Neutrophil (primary cell): ENCODE measurements around the gene DNMBP.

Experiments used
- H3K27ac ChIP-seq: fragments of 200-600 bp; sonication (generic); 2 replicates; pipeline ENCODE4 v1.5.1; 2016; ENCODE audit warnings: mild to moderate bottlenecking, moderate library complexity
- H3K27me3 ChIP-seq: fragments of 200-600 bp; sonication (generic); 2 replicates; pipeline ENCODE4 v1.6.0; 2016; ENCODE audit warnings: mild to moderate bottlenecking
- H3K36me3 ChIP-seq: fragments of 200-600 bp; sonication (generic); 2 replicates; pipeline ENCODE4 v1.5.1; 2017
- H3K4me1 ChIP-seq, 2 experiments: fragments of 200-600 bp in 1 of 2; sonication (generic) in 1 of 2; 1 replicate in 1 of 2; 2 replicates in 1 of 2; pipeline versions ENCODE4 v1.5.1 to v1.6.1; 2013 to 2016; ENCODE audit warnings: low read depth in 1 of 2, low read length in 1 of 2, mild to moderate bottlenecking in 1 of 2, moderate library complexity in 1 of 2; ENCODE audit not compliant: control insufficient read depth in 1 of 2, insufficient read depth in 1 of 2
- H3K4me3 ChIP-seq, 2 experiments: fragments of 200-600 bp in 1 of 2; sonication (generic) in 1 of 2; 1 replicate in 1 of 2; 2 replicates in 1 of 2; pipeline ENCODE4 v1.5.1; 2013 to 2016; ENCODE audit warnings: low read depth in 1 of 2, low read length in 1 of 2, mild to moderate bottlenecking in 1 of 2, moderate library complexity in 1 of 2
- H3K9me3 ChIP-seq: fragments of 200-600 bp; sonication (generic); 2 replicates; pipeline ENCODE4 v1.5.1; 2016
- TF ChIP-seq, protein P1 (sequence below): fragments of 200-600 bp; sonication (generic); IDR thresholded peaks from 2 replicates; pipeline ENCODE4 v1.5.1; 2016; ENCODE audit warnings: antibody characterized with exemption

Gene DNMBP

DNA sequence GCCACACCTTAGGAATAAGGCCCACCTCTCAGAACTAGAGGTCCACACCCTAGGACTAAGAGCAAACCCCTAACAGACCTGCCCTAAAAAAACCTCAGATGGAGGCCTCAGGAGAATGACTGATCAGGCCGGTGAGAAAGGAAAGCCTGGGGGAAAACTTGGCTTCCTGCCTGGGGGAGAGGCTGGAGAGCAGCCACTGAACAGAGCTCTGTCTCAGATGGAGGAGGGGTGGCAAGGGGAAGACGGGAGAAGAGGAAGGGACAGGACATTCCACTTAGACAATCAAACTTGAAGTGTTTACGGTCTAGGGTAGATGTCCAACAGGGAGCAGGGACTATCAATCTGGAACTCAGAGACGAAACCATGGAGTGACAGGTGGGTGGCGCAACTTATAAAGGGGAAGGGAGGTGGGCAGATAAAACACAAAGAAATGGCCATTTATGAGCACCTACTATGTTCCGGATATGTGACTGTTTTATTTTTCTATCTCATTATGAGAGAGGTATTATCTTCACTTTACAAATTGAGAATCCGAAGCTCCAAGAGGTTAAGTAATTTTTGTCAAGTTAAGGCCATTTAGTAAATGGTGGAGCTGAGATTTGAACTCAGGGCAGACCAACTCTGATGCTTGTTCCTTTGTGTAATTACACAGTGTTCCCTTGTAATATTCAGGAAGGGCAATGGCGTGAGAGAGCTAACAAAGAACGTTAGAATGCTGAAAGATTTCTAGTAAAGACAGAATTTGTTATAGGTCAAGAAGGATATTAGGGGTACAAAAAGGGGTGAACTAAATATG lies 82.6 kb downstream of the DNMBP start:
- H3K4me1 ChIP-seq, result peaks cover 7 to 11% of the 10 kb centered on the region in 2 experiments
- peak overlapping the region; percentile 40 for H3K27ac ChIP-seq
- no peaks in the 10 kb centered on the region for H3K36me3 ChIP-seq

DNA sequence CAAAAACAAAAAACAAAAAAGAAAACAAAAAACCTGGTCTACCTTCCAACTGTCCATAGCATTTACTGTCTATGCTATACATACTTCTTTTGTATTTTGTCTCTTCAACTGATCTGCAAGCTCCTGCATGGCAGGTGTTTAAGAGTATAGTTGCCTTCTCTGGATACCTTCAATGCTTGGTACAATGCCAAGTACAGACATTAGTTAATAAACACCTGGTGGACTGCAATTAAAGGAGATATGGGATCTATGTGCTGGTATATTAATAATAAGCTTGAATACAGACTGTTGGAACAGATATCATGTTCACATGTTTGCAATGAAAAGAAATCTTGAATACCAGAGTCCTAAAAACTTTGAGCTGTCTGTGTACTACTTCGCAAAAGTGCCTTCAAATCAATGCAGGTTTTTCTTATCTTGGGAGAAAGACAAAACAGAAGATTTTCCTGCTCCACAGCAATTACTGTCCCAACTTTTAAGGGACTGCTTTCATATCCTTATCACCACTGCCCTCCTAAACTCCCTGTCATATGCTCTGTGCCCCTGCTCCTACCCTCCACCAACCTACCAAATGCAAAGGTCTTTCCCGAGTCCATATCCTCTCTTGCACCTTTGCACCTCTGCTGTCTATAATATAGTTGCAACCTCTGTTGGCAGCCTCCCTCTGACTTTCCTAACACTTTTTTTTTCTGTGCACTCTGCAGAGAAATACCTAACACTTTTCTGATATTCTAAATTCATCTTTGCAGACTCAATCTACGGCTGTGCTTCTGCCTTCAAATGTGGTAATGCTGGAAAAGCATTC lies 85.1 kb downstream of the DNMBP start:
- no peaks in the 10 kb centered on the region for H3K9me3 ChIP-seq
- no peak overlapping the region for H3K27ac ChIP-seq
- H3K27me3 ChIP-seq, result no peaks in the 10 kb centered on the region
- H3K4me1 ChIP-seq, result peaks cover 7 to 11% of the 10 kb centered on the region in 2 experiments
- TF ChIP-seq, protein P1, sequence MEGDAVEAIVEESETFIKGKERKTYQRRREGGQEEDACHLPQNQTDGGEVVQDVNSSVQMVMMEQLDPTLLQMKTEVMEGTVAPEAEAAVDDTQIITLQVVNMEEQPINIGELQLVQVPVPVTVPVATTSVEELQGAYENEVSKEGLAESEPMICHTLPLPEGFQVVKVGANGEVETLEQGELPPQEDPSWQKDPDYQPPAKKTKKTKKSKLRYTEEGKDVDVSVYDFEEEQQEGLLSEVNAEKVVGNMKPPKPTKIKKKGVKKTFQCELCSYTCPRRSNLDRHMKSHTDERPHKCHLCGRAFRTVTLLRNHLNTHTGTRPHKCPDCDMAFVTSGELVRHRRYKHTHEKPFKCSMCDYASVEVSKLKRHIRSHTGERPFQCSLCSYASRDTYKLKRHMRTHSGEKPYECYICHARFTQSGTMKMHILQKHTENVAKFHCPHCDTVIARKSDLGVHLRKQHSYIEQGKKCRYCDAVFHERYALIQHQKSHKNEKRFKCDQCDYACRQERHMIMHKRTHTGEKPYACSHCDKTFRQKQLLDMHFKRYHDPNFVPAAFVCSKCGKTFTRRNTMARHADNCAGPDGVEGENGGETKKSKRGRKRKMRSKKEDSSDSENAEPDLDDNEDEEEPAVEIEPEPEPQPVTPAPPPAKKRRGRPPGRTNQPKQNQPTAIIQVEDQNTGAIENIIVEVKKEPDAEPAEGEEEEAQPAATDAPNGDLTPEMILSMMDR, result no peak
- peaks cover 8% of the 10 kb centered on the region for H3K36me3 ChIP-seq
- H3K4me3 ChIP-seq, result no peak overlapping the region

More for the DNA sequence above, 82.6 kb downstream of the DNMBP start:
- TF ChIP-seq, protein P1, result no peak
- H3K27me3 ChIP-seq, result no peaks in the 10 kb centered on the region
- H3K9me3 ChIP-seq, result no peaks in the 10 kb centered on the region
- H3K4me3 ChIP-seq, result no peak overlapping the region

GRCh38 chr10:99921948-99922347 lies 87.8 kb downstream of the DNMBP start:
- Histone ChIP-seq H3K9me3 (no peaks in the 10 kb centered on the region), H3K4me3 (no peak overlapping the region), H3K36me3 (peaks cover 17% of the 10 kb centered on the region), H3K27ac (no peak overlapping the region), H3K4me1 (no peaks in the 10 kb centered on the region), H3K27me3 (no peaks in the 10 kb centered on the region)
- TF ChIP-seq, protein P1, result no peak

- TF ChIP-seq, protein P1, result no peak
- Histone ChIP-seq H3K4me1 (peaks cover 0 to 2% of the 10 kb centered on the region in 2 experiments), H3K27me3 (no peaks in the 10 kb centered on the region), H3K36me3 (peaks cover 20% of the 10 kb centered on the region), H3K27ac (no peak overlapping the region), H3K9me3 (no peaks in the 10 kb centered on the region), H3K4me3 (no peak overlapping the region)
These were observed 88.8 kb downstream of the DNMBP start for GRCh38 chr10:99920901-99921300.

- H3K36me3 ChIP-seq, result peaks cover 20% of the 10 kb centered on the region
- H3K27me3 ChIP-seq, result no peaks in the 10 kb centered on the region
- TF ChIP-seq, protein P1, result no peak
- no peaks in the 10 kb centered on the region for H3K9me3 ChIP-seq
- peaks cover 0 to 5% of the 10 kb centered on the region in 2 experiments for H3K4me1 ChIP-seq
- no peak overlapping the region for H3K4me3 ChIP-seq
- no peak overlapping the region for H3K27ac ChIP-seq
These were observed 89.3 kb downstream of the DNMBP start for GRCh38 chr10:99920486-99920885.
